Lower leg skin (tissue), 3 donors: Measurements from ENCODE around the gene PRKCE.

ENCODE experiments used
- CTCF ChIP-seq, 3 donors: fragments of 450-650 bp; IDR thresholded peaks; one replicate each; pipeline ENCODE4 v1.5.1; 2016; ENCODE audit warnings: antibody characterized with exemption in 3 of 3, mild to moderate bottlenecking in 3 of 3, moderate library complexity in 2 of 3
- POLR2A ChIP-seq, 2 donors: fragments of 450-650 bp; IDR thresholded peaks; one replicate each; pipeline ENCODE4 v1.6.1; 2016 to 2017; ENCODE audit warnings: antibody characterized with exemption in 2 of 2, mild to moderate bottlenecking in 1 of 2, moderate library complexity in 1 of 2

- TF ChIP-seq POLR2A (IDR thresholded peaks at IDR 0.05) = no peak
- TF ChIP-seq CTCF (IDR thresholded peaks at IDR 0.05) = no peak
Observed at GRCh38 chr2:46150445-46150955, 499.0 kb downstream of the PRKCE start.
